AG09309 (cell line): ENCODE data around the gene BMP7.

Experiments
- DNase-seq: peaks from one replicate; pipeline ENCODE4 v3.0.0-alpha.2; 2010; ENCODE audit warnings: low read depth
- H3K4me3 ChIP-seq: 2 replicates; pipeline ENCODE4 v1.5.1; 2011; ENCODE audit warnings: mild to moderate bottlenecking, low read depth, low read length, moderate library complexity; ENCODE audit not compliant: control insufficient read depth
- CTCF ChIP-seq: IDR thresholded peaks from 2 replicates; pipeline ENCODE4 v1.5.1; 2011; ENCODE audit warnings: mild to moderate bottlenecking, low read depth, low read length, inconsistent platforms; ENCODE audit not compliant: insufficient read depth, control insufficient read depth; ENCODE audit errors: missing control alignments

The BMP7 gene

GRCh38 chr20:57146155-57146554 is 120.3 kb downstream of the BMP7 start:
- H3K4me3 ChIP-seq = no peak overlapping the region
- no peak for DNase-seq
- no peak for TF ChIP-seq CTCF

GRCh38 chr20:57145089-57145631 is 121.3 kb downstream of the BMP7 start:
- no peak for TF ChIP-seq CTCF
- DNase-seq = no peak
- no peak overlapping the region for H3K4me3 ChIP-seq

GRCh38 chr20:57143173-57143572 is 123.3 kb downstream of the BMP7 start:
- DNase-seq = no peak
- TF ChIP-seq CTCF = no peak
- no peak overlapping the region for H3K4me3 ChIP-seq

- TF ChIP-seq CTCF = no peak
- no peak overlapping the region for H3K4me3 ChIP-seq
- no peak for DNase-seq
Observed at GRCh38 chr20:57142667-57143066, 123.8 kb downstream of the BMP7 start.

- no peak overlapping the region for H3K4me3 ChIP-seq
- DNase-seq = no peak
- TF ChIP-seq CTCF = no peak
Observed at GRCh38 chr20:57141492-57141891, 124.9 kb downstream of the BMP7 start.

GRCh38 chr20:57140416-57140965 is 126.0 kb downstream of the BMP7 start:
- no peak for TF ChIP-seq CTCF
- no peak for DNase-seq
- no peak overlapping the region for H3K4me3 ChIP-seq
